ENCODE measurements around the gene KCNC1.

- TF ChIP-seq ZNF592 (IDR thresholded peaks at IDR 0.05), result no peak
- TF ChIP-seq MAFK (IDR thresholded peaks at IDR 0.05; ENCODE audit: low read length), result no peak
- TF ChIP-seq, protein P1, sequence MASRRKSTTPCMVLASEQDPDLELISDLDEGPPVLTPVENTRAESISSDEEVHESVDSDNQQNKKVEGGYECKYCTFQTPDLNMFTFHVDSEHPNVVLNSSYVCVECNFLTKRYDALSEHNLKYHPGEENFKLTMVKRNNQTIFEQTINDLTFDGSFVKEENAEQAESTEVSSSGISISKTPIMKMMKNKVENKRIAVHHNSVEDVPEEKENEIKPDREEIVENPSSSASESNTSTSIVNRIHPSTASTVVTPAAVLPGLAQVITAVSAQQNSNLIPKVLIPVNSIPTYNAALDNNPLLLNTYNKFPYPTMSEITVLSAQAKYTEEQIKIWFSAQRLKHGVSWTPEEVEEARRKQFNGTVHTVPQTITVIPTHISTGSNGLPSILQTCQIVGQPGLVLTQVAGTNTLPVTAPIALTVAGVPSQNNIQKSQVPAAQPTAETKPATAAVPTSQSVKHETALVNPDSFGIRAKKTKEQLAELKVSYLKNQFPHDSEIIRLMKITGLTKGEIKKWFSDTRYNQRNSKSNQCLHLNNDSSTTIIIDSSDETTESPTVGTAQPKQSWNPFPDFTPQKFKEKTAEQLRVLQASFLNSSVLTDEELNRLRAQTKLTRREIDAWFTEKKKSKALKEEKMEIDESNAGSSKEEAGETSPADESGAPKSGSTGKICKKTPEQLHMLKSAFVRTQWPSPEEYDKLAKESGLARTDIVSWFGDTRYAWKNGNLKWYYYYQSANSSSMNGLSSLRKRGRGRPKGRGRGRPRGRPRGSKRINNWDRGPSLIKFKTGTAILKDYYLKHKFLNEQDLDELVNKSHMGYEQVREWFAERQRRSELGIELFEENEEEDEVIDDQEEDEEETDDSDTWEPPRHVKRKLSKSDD (conservative IDR thresholded peaks at IDR 0.05; ENCODE audit: low read length), result no peak
- TF ChIP-seq, protein P2, sequence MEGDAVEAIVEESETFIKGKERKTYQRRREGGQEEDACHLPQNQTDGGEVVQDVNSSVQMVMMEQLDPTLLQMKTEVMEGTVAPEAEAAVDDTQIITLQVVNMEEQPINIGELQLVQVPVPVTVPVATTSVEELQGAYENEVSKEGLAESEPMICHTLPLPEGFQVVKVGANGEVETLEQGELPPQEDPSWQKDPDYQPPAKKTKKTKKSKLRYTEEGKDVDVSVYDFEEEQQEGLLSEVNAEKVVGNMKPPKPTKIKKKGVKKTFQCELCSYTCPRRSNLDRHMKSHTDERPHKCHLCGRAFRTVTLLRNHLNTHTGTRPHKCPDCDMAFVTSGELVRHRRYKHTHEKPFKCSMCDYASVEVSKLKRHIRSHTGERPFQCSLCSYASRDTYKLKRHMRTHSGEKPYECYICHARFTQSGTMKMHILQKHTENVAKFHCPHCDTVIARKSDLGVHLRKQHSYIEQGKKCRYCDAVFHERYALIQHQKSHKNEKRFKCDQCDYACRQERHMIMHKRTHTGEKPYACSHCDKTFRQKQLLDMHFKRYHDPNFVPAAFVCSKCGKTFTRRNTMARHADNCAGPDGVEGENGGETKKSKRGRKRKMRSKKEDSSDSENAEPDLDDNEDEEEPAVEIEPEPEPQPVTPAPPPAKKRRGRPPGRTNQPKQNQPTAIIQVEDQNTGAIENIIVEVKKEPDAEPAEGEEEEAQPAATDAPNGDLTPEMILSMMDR (IDR thresholded peaks at IDR 0.05 in 2 of 3, conservative IDR thresholded peaks at IDR 0.05 in 1 of 3; ENCODE audit: insufficient read depth in 2 of 3, low read depth in 1 of 3, low read length in 3 of 3), result no peak
- no peak for TF ChIP-seq ZFX (CRISPR knock-in tag; IDR thresholded peaks at IDR 0.05)
- TF ChIP-seq RBM22 (IDR thresholded peaks at IDR 0.05; ENCODE audit: low read depth, low read length, poor library complexity, severe bottlenecking), result no peak
- TF ChIP-seq ZNF124 (CRISPR knock-in tag; IDR thresholded peaks at IDR 0.05), result no peak
- TF ChIP-seq SRF (CRISPR knock-in tag; IDR thresholded peaks at IDR 0.05), result no peak
- TF ChIP-seq PHF20 (IDR thresholded peaks at IDR 0.05; ENCODE audit: partially characterized antibody), result no peak
- no peak for TF ChIP-seq LCOR (CRISPR knock-in tag; IDR thresholded peaks at IDR 0.05)
Measured at GRCh38 chr11:17766073-17766359, 31.4 kb downstream of the KCNC1 start.

All from K562 (cell line).